ENCODE data around the gene TMC1.

GRCh38 chr9:72615931-72616330, 94.5 kb downstream of the TMC1 start:
- TF ChIP-seq MAFG (CRISPR knock-in tag; IDR thresholded peaks at IDR 0.05) (no peak), MTA3 (CRISPR knock-in tag; IDR thresholded peaks at IDR 0.05) (no peak), POLR2A (IDR thresholded peaks at IDR 0.05; ENCODE audit: insufficient read depth in 1 of 2, low read depth in 2 of 2, low read length in 2 of 2) (no peak), ATF5 (CRISPR knock-in tag; IDR thresholded peaks at IDR 0.05; ENCODE audit: low read depth) (no peak), CTCF (CRISPR knock-in tag; IDR thresholded peaks at IDR 0.05) (no peak), E2F5 (CRISPR knock-in tag; conservative IDR thresholded peaks at IDR 0.05) (no peak), ZNF274 (CRISPR knock-in tag; IDR thresholded peaks at IDR 0.05) (no peak)

Data from HepG2 (cell line).